Upper lobe of left lung (tissue), 4 donors: ENCODE results near the gene NRDE2.

Source experiments
- POLR2AphosphoS5 ChIP-seq, 2 donors: sonication (generic); formaldehyde crosslinking; IDR thresholded peaks; one replicate each; pipeline ENCODE4 v1.5.1; 2017; ENCODE audit warnings: antibody characterized with exemption in 2 of 2
- TF ChIP-seq, protein P1 (sequence below), 6 experiments: fragments of 450-650 bp in 4 of 6; fragments of 200-600 bp in 2 of 6; sonication (generic) in 2 of 6; IDR thresholded peaks; one replicate each; pipeline ENCODE4 v1.5.1; 2016 to 2019; ENCODE audit warnings: antibody characterized with exemption in 6 of 6

DNA sequence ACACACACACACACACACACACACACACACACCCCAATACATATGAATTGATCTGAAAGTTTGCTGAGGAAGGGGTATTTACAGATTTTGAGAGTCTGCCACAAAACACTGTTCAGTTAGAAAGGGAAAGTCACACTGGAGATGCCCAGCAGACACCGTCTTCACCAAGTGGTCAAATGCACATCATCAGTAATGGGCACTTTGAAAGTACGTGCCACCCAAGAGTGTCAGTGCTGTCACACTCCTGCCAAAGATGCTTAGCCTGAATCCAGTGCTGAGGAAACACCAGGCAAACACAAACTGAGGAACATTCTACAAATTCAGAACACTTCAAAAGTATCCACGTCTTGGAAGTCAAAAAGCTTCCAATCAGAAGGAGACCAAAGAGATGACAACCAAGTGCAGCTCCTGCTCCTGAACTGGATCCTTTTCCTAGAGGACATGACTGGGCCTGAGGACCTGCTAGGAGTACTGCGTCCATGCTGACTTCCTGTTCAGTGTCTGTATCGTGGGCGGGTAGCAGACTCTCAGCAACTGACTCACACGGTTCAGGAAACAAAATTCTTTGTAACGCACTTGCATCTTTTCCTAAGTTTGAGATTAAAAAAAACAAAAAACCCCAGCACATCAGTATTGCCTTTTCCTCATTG is 56.8 kb downstream of the NRDE2 start:
- no peak for TF ChIP-seq POLR2AphosphoS5 (IDR thresholded peaks at IDR 0.05)
- TF ChIP-seq, protein P1, sequence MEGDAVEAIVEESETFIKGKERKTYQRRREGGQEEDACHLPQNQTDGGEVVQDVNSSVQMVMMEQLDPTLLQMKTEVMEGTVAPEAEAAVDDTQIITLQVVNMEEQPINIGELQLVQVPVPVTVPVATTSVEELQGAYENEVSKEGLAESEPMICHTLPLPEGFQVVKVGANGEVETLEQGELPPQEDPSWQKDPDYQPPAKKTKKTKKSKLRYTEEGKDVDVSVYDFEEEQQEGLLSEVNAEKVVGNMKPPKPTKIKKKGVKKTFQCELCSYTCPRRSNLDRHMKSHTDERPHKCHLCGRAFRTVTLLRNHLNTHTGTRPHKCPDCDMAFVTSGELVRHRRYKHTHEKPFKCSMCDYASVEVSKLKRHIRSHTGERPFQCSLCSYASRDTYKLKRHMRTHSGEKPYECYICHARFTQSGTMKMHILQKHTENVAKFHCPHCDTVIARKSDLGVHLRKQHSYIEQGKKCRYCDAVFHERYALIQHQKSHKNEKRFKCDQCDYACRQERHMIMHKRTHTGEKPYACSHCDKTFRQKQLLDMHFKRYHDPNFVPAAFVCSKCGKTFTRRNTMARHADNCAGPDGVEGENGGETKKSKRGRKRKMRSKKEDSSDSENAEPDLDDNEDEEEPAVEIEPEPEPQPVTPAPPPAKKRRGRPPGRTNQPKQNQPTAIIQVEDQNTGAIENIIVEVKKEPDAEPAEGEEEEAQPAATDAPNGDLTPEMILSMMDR (IDR thresholded peaks at IDR 0.05), result no peak
